Measurements from ENCODE around the gene NOC2L.

DNA sequence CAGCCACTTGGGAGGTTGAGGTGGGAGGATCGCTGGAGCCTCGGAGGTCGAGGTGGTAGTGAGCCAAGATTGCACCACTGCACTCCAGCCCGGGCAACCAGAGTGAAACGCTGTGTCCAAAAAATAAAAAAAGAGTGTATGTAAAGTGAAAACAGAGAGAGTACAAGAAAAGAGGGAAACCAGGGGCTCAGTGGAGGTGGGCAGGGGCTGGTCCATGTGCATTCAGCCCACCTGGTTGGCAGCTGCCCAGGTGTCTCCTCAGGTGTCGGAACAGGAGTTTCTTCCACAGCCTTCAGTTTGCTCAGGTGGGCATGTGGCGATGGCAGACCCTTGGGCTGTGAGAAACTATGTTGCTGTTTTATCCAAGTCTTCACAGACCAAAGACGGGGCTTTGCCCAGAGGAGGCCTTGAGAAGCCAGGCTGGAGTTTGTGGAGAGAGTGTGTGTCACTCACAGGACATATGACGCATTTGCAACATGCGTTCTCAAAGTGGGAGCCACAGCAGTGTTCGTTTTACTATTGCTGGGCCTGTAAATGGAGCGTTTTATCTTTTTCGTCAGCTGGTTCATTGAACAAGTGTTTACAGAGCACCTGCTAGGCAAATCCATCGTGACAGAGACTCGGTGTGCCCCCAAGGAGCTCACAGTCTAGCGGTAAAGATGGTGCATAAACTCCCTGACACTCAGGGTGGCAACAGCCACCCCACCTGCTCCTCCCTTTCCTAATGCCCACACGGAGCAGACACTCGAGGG, 57.8 kb downstream of the NOC2L start:
- TF ChIP-seq TAF1 (IDR thresholded peaks at IDR 0.05; ENCODE audit: low read depth) (no peak), ZBTB7A (IDR thresholded peaks at IDR 0.05; ENCODE audit: low read depth) (no peak), EP300 (IDR thresholded peaks at IDR 0.05; ENCODE audit: borderline replicate concordance) (no peak), YY1 (IDR thresholded peaks at IDR 0.05; ENCODE audit: low read depth) (no peak), CREB1 (IDR thresholded peaks at IDR 0.05; ENCODE audit: low read depth) (no peak), EGR1 (IDR thresholded peaks at IDR 0.05) (no peak), MAX (IDR thresholded peaks at IDR 0.05) (no peak)
- TF ChIP-seq, protein P1, sequence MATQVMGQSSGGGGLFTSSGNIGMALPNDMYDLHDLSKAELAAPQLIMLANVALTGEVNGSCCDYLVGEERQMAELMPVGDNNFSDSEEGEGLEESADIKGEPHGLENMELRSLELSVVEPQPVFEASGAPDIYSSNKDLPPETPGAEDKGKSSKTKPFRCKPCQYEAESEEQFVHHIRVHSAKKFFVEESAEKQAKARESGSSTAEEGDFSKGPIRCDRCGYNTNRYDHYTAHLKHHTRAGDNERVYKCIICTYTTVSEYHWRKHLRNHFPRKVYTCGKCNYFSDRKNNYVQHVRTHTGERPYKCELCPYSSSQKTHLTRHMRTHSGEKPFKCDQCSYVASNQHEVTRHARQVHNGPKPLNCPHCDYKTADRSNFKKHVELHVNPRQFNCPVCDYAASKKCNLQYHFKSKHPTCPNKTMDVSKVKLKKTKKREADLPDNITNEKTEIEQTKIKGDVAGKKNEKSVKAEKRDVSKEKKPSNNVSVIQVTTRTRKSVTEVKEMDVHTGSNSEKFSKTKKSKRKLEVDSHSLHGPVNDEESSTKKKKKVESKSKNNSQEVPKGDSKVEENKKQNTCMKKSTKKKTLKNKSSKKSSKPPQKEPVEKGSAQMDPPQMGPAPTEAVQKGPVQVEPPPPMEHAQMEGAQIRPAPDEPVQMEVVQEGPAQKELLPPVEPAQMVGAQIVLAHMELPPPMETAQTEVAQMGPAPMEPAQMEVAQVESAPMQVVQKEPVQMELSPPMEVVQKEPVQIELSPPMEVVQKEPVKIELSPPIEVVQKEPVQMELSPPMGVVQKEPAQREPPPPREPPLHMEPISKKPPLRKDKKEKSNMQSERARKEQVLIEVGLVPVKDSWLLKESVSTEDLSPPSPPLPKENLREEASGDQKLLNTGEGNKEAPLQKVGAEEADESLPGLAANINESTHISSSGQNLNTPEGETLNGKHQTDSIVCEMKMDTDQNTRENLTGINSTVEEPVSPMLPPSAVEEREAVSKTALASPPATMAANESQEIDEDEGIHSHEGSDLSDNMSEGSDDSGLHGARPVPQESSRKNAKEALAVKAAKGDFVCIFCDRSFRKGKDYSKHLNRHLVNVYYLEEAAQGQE (IDR thresholded peaks at IDR 0.05; ENCODE audit: low read depth) = no peak
